Measurements from ENCODE around the gene TLK1.

DNA sequence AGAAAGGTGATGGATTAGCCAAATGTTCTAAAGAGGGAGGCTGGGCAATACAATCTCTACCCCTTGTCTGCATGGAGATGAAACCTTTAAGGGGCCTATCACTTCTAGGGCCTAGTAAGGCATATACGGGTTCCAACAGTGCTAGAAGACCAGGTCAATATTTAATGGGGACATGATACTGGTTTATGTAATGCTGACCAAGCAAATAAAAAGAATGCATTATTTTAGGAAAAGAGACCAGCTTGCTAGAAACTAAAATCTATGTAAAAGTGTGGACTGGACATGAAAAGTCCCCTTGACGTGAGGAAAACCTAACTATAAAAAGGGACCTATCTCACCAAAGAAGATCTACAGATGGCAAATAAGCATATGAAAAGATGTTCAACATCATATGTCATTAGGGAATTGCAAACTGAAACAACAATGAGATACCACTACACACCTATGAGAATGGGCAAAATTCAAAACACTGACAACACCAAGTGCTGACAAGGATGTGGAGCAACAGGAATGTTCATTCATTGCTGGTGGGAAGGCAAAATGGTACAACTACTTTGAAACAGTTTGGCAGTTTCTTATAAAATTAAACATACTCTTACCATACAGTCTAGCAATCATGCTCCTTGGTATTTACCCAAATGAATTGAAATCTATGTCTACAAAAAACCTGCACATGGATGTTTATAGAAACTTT, 45.9 kb upstream of the TLK1 start:
- TF ChIP-seq, protein P1, sequence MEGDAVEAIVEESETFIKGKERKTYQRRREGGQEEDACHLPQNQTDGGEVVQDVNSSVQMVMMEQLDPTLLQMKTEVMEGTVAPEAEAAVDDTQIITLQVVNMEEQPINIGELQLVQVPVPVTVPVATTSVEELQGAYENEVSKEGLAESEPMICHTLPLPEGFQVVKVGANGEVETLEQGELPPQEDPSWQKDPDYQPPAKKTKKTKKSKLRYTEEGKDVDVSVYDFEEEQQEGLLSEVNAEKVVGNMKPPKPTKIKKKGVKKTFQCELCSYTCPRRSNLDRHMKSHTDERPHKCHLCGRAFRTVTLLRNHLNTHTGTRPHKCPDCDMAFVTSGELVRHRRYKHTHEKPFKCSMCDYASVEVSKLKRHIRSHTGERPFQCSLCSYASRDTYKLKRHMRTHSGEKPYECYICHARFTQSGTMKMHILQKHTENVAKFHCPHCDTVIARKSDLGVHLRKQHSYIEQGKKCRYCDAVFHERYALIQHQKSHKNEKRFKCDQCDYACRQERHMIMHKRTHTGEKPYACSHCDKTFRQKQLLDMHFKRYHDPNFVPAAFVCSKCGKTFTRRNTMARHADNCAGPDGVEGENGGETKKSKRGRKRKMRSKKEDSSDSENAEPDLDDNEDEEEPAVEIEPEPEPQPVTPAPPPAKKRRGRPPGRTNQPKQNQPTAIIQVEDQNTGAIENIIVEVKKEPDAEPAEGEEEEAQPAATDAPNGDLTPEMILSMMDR (conservative IDR thresholded peaks at IDR 0.05; ENCODE audit: low read depth in 2 of 2) = no peak
- TF ChIP-seq JUNB (IDR thresholded peaks at IDR 0.05; ENCODE audit: unreplicated experiment) (no peak), EZH2 (IDR thresholded peaks at IDR 0.05; ENCODE audit: low read depth, unreplicated experiment) (no peak), EZH2phosphoT487 (IDR thresholded peaks at IDR 0.05; ENCODE audit: unreplicated experiment) (no peak), POLR2AphosphoS5 (IDR thresholded peaks at IDR 0.05; ENCODE audit: low read depth) (no peak), ZNF331 (CRISPR knock-in tag; IDR thresholded peaks at IDR 0.05; ENCODE audit: low read depth) (no peak), CREB1 (CRISPR knock-in tag; IDR thresholded peaks at IDR 0.05; ENCODE audit: low read depth) (no peak)
- TF ChIP-seq, protein P2, sequence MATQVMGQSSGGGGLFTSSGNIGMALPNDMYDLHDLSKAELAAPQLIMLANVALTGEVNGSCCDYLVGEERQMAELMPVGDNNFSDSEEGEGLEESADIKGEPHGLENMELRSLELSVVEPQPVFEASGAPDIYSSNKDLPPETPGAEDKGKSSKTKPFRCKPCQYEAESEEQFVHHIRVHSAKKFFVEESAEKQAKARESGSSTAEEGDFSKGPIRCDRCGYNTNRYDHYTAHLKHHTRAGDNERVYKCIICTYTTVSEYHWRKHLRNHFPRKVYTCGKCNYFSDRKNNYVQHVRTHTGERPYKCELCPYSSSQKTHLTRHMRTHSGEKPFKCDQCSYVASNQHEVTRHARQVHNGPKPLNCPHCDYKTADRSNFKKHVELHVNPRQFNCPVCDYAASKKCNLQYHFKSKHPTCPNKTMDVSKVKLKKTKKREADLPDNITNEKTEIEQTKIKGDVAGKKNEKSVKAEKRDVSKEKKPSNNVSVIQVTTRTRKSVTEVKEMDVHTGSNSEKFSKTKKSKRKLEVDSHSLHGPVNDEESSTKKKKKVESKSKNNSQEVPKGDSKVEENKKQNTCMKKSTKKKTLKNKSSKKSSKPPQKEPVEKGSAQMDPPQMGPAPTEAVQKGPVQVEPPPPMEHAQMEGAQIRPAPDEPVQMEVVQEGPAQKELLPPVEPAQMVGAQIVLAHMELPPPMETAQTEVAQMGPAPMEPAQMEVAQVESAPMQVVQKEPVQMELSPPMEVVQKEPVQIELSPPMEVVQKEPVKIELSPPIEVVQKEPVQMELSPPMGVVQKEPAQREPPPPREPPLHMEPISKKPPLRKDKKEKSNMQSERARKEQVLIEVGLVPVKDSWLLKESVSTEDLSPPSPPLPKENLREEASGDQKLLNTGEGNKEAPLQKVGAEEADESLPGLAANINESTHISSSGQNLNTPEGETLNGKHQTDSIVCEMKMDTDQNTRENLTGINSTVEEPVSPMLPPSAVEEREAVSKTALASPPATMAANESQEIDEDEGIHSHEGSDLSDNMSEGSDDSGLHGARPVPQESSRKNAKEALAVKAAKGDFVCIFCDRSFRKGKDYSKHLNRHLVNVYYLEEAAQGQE (IDR thresholded peaks at IDR 0.05; ENCODE audit: unreplicated experiment) = no peak
- TF ChIP-seq, protein P3, sequence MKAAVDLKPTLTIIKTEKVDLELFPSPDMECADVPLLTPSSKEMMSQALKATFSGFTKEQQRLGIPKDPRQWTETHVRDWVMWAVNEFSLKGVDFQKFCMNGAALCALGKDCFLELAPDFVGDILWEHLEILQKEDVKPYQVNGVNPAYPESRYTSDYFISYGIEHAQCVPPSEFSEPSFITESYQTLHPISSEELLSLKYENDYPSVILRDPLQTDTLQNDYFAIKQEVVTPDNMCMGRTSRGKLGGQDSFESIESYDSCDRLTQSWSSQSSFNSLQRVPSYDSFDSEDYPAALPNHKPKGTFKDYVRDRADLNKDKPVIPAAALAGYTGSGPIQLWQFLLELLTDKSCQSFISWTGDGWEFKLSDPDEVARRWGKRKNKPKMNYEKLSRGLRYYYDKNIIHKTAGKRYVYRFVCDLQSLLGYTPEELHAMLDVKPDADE (IDR thresholded peaks at IDR 0.05) = no peak
